IPS-18c (cell line): ENCODE measurements around the gene SESN3.
"Not testable (repeated sequence)": the region's sequence is repeated elsewhere in the genome, so short reads cannot be mapped to it uniquely, and the experiment has no call there.

Experiments
- H3K4me3 ChIP-seq: 2 replicates; pipeline ENCODE4 v1.7.0; 2013; ENCODE audit warnings: low read depth, mild to moderate bottlenecking, low read length, moderate library complexity; ENCODE audit not compliant: insufficient read depth
- H3K9me3 ChIP-seq: one replicate; pipeline ENCODE4 v1.6.1; 2013; ENCODE audit warnings: mild to moderate bottlenecking, low read length, moderate library complexity; ENCODE audit not compliant: control insufficient read depth, insufficient read depth

Gene SESN3

GRCh38 chr11:95254131-95254704 lies 23.2 kb upstream of the SESN3 start:
- Histone ChIP-seq H3K4me3 (no peak overlapping the region), H3K9me3 (no peaks in the 10 kb centered on the region)

GRCh38 chr11:95253141-95253540 lies 22.1 kb upstream of the SESN3 start:
- H3K4me3 ChIP-seq, result no peak overlapping the region
- H3K9me3 ChIP-seq, result no peaks in the 10 kb centered on the region

GRCh38 chr11:95252586-95252985 lies 21.6 kb upstream of the SESN3 start:
- Histone ChIP-seq H3K4me3 (no peak overlapping the region), H3K9me3 (no peaks in the 10 kb centered on the region)

GRCh38 chr11:95251896-95252295 lies 20.9 kb upstream of the SESN3 start:
- not testable (repeated sequence) for H3K4me3 ChIP-seq

GRCh38 chr11:95248666-95249467 lies 17.9 kb upstream of the SESN3 start:
- Histone ChIP-seq H3K4me3 (no peak overlapping the region), H3K9me3 (no peaks in the 10 kb centered on the region)

More at GRCh38 chr11:95251896-95252295, 20.9 kb upstream of the SESN3 start:
- not testable (repeated sequence) for H3K9me3 ChIP-seq

GRCh38 chr11:95247883-95248282 lies 16.9 kb upstream of the SESN3 start:
- H3K9me3 ChIP-seq, result no peaks in the 10 kb centered on the region
- H3K4me3 ChIP-seq, result no peak overlapping the region

- Histone ChIP-seq H3K4me3 (no peak overlapping the region), H3K9me3 (no peaks in the 10 kb centered on the region)
Measured at GRCh38 chr11:95247127-95247684, 16.2 kb upstream of the SESN3 start.

- H3K4me3 ChIP-seq, result no peak overlapping the region
- no peaks in the 10 kb centered on the region for H3K9me3 ChIP-seq
Measured at GRCh38 chr11:95245581-95245980, 14.6 kb upstream of the SESN3 start.

- H3K9me3 ChIP-seq, result no peaks in the 10 kb centered on the region
- H3K4me3 ChIP-seq, result no peak overlapping the region
Measured at GRCh38 chr11:95245038-95245437, 14.0 kb upstream of the SESN3 start.

- H3K9me3 ChIP-seq, result no peaks in the 10 kb centered on the region
- no peak overlapping the region for H3K4me3 ChIP-seq
Measured at GRCh38 chr11:95243673-95244072, 12.7 kb upstream of the SESN3 start.

GRCh38 chr11:95242845-95243605 lies 12.0 kb upstream of the SESN3 start:
- Histone ChIP-seq H3K9me3 (no peaks in the 10 kb centered on the region), H3K4me3 (no peak overlapping the region)

GRCh38 chr11:95242091-95242844 lies 11.3 kb upstream of the SESN3 start:
- no peak overlapping the region for H3K4me3 ChIP-seq
- H3K9me3 ChIP-seq, result no peaks in the 10 kb centered on the region

GRCh38 chr11:95241681-95242081 lies 10.7 kb upstream of the SESN3 start:
- no peak overlapping the region for H3K4me3 ChIP-seq
- H3K9me3 ChIP-seq, result no peaks in the 10 kb centered on the region

GRCh38 chr11:95239871-95240649 lies 9.1 kb upstream of the SESN3 start:
- Histone ChIP-seq H3K4me3 (no peak overlapping the region), H3K9me3 (no peaks in the 10 kb centered on the region)

GRCh38 chr11:95232666-95233065 lies 1.7 kb upstream of the SESN3 start:
- peak overlapping the region; percentile 60; the same call in 1 of the 2 replicates for H3K4me3 ChIP-seq
- no peaks in the 10 kb centered on the region for H3K9me3 ChIP-seq

- H3K9me3 ChIP-seq, result no peaks in the 10 kb centered on the region
- peak overlapping the region; percentile 60 for H3K4me3 ChIP-seq
Measured at GRCh38 chr11:95231881-95232605, 1.0 kb upstream of the SESN3 start.
